Measurements from ENCODE around the gene DPP4.
"Not testable (repeated sequence)": the region's sequence is repeated elsewhere in the genome, so short reads cannot be mapped to it uniquely, and the experiment has no call there.

Gene DPP4

DNA sequence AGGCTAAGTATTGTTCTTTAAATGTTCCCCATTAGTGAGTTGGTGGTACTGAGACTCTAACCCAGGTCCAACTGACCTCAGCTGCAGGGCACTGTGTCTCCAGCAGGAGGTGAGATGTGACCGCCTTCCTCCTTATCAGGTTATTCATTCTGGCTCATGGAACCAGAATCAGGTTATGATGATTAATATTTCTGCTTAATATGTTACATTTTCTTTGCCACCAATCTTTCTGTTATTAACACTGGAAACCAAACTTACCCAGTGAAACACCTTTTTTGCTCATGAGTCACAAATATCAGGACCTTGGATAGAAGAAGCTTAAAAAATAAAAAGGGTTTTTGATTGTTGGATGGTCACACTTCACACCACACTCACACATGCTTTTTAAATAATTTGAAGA is 85.4 kb downstream of the DPP4 start:
- no peak for DNase-seq (ENCODE audit: low read depth, low spot score)

DNA sequence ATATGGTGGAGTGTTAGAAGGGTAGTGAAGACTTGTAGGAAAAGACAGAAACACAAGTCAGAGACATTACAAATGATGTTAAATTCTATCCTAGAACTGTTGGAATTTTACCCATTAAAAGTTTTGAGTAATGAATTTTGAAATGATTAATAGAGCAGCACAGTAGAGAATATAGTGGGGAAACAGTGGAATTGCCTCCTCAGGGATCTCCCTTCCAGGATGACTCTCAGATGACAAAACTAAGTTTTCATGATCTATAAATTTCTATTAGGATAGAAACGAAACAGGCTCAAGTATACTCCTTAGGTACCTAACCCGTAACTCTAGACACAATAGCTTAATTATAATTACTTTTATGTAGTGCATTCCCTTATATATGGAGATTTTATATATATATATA is 86.7 kb downstream of the DPP4 start:
- no peak for DNase-seq (ENCODE audit: low read depth, low spot score)

DNA sequence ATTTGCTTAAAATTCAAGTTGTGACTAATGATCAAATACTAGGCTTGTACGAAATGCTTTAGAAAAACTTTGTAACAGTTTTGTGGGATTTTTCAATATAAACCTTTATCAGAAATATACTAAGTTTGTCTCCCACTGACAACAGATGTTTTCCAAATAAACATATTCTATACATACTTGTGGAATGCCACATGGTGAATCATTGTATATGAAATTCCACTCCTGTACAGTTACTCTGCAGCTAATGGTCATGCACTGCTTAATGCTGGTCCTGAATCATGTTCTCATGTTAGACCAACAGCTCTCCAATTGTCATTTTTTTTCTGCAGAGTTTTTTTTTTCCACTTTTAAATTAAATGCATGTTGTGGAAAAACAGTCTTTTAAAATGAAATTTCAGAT is 90.1 kb downstream of the DPP4 start:
- DNase-seq (ENCODE audit: low read depth, low spot score) = no peak

DNA sequence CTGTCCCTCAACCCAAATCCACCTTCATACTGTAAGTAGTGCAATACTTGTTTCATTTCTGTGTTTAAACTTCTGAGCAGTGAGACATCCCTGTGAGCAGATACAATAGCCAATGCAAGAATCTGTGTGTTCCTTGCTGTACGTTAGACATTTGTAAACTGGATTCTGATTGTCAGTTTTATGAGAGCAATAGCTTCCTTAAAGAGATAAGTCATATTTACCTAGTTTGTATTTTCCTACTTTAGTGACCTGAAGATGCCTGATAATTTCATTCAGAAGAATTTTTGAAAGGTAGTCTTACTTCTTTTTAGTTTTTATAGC is 90.7 kb downstream of the DPP4 start:
- DNase-seq (ENCODE audit: low read depth, low spot score) = no peak

DNA sequence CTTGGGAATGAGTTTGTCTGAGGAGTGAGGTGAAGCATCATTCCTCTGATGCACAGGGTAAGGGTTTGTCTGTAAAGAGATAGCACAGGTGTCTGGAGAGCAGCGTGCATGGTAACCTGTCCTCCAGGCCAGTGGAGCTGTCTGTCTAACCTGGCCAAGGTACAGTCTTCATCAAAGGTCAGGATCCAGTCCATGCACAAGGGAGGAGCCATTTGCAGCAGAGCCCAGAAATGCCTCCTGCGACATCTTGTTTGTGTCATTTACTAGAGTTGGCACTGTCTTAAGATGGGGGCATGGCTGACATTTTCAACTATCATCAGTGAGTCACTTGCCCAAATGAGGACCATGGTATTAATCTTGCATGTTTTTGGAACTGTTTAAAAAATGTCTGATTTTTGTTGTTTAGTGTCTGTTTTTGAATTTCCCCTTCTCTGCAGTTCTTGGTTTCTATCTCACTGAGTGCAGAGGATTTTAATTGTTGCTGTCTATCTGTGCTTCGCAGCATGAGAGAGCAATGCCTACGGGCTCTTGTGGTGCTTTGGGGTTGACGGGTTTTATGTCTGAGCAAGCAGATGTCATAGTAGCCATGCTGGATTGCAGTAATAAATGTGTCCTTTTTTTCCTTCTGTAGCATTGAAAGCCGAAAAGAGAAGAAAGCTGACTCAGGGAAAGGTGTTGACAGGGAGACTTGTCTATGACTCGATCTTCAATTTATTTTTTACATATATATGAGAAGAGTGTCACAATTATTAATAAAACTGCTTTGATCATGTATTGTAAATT is 91.3 kb downstream of the DPP4 start:
- DNase-seq (ENCODE audit: low read depth, low spot score) = no peak

DNA sequence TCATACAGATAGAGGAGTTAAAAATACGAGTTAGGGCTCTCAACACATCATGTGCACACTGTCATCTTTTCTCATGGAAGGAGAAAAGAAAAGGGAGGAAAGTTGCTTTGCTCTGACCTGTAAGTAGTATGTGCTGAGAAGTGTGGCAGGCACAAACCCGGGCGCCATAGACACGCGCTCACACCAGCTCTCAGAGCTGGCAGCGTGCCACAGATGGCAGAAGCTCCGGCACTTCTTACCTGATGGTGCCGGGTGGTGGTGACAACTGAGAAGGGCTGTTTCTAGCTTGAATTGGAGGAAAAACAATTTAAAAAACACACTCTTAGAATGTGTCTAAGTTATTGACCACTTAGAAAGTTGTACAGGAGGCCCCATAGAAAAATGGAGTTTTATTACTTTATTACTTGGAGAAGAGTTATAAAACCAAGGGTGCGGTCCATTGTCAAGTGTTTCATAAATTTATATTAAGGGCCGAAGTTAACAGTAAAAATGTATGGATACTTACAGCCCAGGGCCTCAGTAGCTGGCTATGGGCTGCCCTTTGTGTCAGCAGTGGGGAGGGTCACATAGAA is 92.2 kb downstream of the DPP4 start:
- no peak for DNase-seq (ENCODE audit: low read depth, low spot score)

DNA sequence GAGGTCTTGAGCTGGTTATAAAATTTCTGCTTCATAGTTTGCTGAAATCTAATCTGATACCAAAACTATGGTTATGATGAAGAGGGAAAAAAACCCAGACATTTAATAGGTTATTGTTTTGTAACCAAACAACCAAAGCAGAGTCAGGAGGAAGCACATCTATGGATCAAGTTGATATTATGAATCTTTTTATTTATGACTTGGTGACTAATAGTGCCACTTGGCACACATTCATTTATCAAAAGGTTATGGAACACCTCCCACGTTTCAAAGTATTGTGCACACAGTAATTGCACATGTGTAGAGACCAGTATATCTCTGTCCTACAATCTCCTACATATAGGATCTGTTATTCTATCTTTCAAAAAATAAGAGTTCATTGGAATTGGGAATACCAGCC is 93.0 kb downstream of the DPP4 start:
- DNase-seq (ENCODE audit: low read depth, low spot score) = no peak

DNA sequence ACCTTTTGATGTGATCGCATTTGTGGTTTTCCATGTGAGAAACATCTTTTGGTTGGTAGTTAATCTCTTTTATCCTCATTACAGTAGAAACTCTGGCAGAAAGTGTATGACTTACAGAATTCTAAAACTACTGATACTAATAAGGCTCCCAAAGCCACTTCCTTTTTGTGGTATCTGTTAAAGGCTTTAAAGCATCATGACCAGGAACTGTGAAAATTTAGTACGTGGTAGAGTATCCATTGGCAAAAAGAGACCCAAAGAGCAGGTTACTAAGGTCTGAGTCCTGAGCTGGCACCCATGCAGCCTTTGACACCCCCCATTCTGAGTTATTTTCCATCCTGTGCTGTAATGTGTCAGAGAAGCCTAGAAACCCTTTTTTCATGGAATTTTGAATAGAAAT is 94.5 kb downstream of the DPP4 start:
- no peak for DNase-seq (ENCODE audit: low read depth, low spot score)

DNA sequence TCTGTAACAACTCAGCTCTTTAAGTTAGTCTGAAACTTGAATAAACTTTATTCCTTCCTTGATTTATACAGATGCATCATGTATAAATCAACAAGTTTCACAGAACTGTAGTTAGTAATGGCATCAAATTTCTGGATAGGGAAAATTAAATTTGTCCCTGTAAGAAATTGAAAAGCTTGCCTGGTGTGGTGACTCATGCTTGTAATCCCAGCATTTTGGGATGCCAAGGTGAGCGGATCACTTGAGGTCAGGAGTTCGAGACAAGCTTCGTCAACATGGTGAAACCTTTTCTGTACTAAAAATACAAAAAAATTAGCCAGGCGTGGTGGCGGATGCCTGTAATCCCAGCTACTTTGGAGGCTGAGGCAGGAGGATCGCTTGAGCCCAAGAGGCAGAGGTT is 96.1 kb downstream of the DPP4 start:
- DNase-seq (ENCODE audit: low read depth, low spot score) = not testable (repeated sequence)

DNA sequence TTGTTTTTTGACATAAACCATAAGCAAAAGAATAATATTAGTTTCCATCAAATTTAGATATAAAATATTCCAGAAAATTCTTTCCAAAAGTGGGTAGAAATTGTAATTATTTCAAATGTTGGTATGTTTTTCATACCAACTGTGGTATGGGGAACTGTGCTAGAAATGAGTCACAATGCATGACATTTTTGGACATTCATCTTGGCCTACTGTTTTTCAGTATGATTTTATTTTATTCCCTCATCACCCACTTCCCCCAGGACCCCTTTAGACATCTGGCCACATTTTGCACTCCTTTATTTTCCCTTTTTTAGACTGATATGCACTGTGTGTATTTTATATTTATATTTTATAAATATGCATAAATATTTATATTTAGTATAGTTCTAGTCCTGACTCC is 97.1 kb downstream of the DPP4 start:
- no peak for DNase-seq (ENCODE audit: low read depth, low spot score)

DNA sequence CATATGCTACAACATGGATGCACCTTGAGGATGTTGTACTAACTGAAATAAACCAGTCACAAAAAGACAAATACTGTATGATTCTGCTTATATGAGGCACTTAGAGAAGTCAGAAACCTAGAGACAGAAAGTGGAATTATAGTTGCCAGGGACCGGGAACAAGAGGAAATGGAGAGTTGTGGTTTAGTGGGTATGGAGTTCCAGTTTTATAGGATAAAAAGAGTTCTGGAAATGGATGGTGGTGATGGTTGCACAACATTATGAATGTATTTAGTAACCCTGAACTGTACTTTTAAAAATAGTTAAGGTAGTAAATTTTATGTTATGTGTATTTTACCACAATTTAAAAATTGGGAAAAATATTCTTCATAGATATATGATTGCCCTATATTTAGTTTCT is 97.7 kb downstream of the DPP4 start:
- DNase-seq (ENCODE audit: low read depth, low spot score) = no peak

DNA sequence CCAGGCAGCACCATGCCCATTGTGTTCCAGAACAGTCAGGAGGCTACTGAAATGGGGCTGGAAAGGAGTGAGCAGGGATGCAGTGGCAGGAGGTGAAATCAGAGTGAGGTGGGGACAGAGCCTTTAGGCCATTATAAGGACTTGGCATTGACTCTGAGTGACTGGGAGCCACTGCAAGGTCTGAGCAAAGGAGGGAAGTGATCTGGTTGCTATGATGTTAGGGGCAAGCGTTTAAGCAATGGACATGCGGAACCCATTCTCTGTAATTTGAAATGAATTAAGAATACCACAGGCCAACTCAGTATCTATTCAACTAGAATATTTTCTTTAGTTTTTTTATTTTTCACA is 98.2 kb downstream of the DPP4 start:
- no peak for DNase-seq (ENCODE audit: low read depth, low spot score)

DNA sequence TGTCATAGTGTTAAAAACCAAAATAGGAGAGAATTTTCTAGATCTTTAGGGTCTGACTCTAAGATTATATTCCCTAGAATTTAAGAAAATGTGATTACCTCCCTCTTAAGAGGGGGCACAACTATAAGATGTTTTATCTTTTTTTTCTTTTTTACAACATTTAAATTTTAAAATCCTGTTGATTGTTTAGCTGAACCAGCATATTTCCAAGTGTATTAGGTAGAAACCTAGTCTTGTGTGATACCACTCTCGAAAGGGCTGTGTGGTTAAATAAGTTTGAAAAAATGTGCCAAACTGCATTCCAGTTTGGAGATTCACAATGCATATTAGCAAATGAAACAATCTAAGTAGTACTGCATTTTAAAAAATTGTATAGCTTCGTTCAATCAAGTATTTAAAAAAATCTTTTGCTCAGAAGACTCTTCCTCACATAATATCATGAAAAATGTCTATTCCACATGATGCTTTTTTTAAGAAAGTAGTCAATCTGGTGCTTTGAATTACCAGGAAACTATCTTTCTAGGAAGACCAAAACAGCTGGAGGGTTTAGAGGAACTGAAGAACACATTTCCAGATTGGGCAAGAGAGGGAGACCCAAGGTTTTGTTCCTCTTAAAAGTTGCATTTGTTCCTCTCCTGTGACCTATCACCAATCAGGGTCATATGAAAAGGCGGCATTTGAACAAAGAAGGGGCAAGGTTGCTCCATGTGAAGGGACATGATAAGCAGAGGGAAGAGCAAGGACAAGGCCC is 98.8 kb downstream of the DPP4 start:
- DNase-seq (ENCODE audit: low read depth, low spot score) = no peak

DNA sequence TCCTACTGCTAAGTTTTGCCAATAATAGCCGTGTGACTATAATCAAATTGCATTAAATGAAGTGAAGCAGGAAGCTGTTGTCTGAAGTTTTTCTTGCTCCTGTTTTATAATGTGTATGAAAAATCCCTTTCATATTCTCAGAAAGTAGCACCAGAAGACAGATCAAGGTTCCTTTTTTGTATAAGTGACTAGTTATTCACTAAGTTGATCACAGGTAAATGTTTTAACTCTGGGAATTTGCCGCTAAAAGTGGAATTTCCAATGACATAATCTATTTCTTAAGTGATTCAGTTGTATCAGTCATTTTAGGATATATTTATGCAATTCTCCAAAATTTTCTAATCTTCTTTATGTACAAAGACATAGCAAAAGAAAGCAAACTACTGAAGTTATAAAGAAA is 99.6 kb downstream of the DPP4 start:
- DNase-seq (ENCODE audit: low read depth, low spot score) = no peak

DNA sequence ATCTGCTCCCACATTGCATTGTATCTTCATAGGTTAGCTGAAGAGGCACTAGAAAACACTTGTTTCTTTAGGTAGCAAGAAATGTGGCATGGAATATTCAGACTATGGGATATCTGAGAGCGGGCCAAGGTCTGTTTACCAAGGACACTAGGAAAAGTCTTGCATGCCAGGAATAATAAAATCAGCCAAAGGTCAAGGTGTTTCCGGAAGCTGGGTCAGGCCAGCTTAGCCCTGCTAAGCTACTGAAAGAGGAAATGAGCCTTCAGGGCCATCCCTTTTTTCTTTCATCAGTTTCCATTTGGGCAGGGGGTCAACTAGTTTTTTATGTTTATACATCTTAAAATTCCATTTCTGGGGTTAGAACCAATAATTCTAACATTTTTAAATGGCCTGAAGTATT is 101.1 kb downstream of the DPP4 start:
- DNase-seq (ENCODE audit: low read depth, low spot score) = no peak

DNA sequence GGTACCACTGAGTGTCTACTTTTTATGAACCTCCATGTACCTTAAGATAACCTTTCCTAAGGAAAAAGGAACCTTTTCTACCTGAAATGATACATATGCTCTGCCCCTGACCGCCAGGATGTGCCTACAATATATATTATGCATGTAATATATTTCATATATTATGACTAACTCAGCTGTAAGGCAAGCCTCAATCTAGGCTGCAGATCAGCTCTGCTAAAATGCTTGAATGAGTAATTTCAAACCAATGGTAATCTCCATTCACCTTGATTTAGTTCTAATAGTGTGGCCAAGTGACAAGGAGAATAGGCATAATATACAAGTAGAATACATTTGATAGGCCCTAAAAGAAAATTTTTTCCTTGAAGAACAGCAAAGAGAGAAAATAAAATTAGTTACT is 101.8 kb downstream of the DPP4 start:
- DNase-seq (ENCODE audit: low read depth, low spot score) = no peak

DNA sequence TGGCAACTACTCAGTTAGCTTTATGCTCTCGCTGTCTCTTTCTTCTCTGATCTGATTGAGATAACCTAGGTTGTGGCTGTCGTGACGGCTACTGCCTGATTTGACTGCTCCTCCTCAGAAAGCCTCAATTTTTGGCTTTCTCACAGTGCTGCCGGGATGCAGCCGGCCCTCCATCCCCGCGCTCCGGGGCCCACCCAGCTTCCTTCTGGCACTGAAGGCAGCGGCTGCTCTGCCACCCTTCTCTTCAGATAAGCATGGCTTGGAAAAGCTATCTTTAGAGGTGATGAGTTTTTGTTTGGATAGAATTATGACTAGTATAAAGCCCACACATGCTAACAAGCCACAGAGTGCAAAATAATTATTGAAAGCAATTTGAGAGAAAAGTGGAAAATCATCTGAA is 102.5 kb downstream of the DPP4 start:
- no peak for DNase-seq (ENCODE audit: low read depth, low spot score)

DNA sequence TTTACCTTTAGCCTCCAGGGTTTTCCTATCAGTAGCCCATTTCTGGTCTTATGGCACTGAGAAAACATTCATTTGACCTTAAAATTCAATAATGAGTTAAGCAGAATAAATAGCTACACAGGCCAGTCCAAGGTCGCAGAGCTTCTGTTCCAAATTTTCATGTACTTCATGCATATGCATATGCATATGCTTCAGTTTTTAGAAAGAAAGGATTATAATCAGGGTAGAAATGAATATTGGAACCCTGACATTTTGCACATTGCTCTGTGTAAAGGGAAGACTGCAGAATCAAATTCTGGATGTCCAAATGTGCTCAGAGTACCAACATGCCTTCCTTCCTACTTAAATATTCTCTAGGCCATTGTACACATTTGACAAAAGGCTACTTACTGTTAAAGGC is 104.9 kb downstream of the DPP4 start:
- DNase-seq (ENCODE audit: low read depth, low spot score) = no peak

DNA sequence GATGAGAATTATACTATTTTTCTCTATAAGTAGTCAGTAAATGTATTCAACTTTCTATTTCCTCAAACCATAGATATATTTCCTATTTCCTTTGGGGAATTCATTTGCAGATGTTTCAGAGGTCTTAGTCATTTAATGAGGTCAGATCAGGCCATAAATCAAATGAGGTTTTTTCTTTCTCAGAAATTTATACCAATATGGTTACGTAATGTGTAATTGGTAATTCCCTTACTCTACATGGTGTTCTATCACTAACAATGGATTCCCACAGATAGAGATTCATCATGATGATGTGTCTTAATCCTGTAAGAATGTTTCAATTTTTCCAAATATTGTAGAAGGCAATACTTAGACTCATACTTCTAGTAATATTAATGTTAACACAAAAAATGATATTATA is 108.0 kb downstream of the DPP4 start:
- no peak for DNase-seq (ENCODE audit: low read depth, low spot score)

DNA sequence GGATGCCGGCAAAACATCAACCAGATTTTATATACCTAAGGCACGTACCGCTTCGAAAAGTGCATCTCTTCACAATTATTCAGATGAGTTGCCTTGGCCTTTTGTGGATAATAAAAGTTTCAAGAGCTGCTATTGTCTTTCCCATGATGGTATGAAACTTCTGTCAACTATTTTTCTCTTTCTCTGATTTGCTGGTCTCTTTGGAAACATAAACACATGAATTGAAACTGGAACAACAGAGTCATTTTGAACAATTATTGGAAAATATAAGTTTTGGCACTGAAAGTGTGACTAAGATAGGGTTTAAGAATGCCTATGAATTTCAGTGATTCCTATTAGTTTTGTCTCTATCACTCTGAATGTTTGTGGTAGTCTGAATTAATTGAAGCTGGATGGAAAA is 109.9 kb downstream of the DPP4 start:
- no peak for DNase-seq (ENCODE audit: low read depth, low spot score)

DNA sequence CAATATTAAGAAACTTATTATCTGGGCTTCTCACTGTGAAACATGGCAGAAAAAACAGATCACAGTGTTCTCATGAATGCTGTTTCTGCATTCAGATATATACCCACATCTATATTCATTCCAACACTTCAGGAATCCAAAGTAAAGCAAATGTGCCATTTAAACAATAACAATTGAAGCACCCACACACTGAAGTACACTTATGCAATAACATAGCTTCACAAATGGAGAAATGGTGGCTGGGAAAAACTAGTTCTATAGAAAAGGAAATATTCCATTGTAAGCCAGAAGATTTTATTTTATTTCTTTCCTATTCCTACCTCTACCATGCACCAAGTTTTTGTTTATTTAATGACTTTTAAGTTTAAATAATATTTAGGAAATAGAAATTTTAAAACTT is 111.9 kb downstream of the DPP4 start:
- DNase-seq (ENCODE audit: low read depth, low spot score) = no peak

DNA sequence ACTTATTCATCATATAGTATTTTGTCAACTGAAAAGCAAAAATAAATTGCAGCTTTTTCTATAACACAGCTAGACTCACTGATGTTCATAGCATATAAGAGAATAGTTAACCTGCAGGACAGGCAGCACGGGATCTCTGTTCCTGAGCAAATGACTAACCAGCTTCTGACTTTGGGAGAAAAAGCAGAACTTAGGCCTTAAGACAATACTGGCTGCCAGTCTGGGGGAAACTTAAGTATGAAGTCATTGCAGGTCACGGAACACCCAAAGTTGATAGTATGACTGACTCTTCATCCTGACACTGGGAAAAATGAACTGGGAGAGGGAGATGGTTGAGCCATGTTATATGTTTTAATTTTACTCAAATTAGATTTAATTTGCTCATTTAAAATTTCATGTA is 113.0 kb downstream of the DPP4 start:
- DNase-seq (ENCODE audit: low read depth, low spot score) = no peak

DNA sequence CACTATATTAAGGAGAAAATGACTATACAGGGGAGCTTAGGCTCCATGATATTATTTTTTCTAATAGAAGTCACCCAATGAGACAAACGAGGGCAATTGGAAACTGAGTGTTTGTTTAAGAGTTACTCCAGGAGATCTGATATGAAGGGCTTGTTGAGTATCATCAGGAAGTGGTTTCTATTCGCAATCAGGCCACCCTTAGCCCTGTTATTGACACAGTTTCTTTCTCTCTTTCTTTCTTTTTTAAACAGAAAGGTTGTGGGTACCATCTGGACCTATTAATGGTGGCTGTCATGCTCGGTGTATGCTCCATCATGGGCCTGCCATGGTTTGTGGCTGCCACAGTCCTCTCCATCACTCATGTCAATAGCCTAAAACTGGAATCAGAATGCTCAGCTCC is 117.3 kb downstream of the DPP4 start:
- no peak for DNase-seq (ENCODE audit: low read depth, low spot score)

Measured in brain pericyte (primary cell).